Mononuclear cell (primary cell): ENCODE measurements around the gene CPA5. TPM values are rescaled to one million over a fixed set of nuclear protein-coding genes. Genes with fewer than 3 reads are reported as not detected.

ENCODE experiments used
- H3K27me3 ChIP-seq: 2 replicates; pipeline ENCODE4 v1.6.0; 2011; ENCODE audit warnings: low read length, control low read depth; ENCODE audit not compliant: insufficient read depth
- H3K4me1 ChIP-seq: 2 replicates; pipeline ENCODE4 v1.5.1; 2011; ENCODE audit warnings: mild to moderate bottlenecking, low read length, control low read depth; ENCODE audit not compliant: insufficient read depth
- H3K4me3 ChIP-seq: 2 replicates; pipeline ENCODE4 v1.5.1; 2011; ENCODE audit warnings: mild to moderate bottlenecking, low read length, moderate library complexity
- H3K9me3 ChIP-seq: 2 replicates; pipeline ENCODE4 v1.5.1; 2011; ENCODE audit warnings: low read depth, mild to moderate bottlenecking, control low read depth, low read length
- total RNA-seq: library from RNA; depleted of rRNA; stranded (reverse); fragments of >200 nt; gene quantifications from one replicate; pipeline ENCODE4 v1.2.3, GENCODE V29; 2012

CPA5 gene
- total RNA-seq, 1 donor = not detected

DNA sequence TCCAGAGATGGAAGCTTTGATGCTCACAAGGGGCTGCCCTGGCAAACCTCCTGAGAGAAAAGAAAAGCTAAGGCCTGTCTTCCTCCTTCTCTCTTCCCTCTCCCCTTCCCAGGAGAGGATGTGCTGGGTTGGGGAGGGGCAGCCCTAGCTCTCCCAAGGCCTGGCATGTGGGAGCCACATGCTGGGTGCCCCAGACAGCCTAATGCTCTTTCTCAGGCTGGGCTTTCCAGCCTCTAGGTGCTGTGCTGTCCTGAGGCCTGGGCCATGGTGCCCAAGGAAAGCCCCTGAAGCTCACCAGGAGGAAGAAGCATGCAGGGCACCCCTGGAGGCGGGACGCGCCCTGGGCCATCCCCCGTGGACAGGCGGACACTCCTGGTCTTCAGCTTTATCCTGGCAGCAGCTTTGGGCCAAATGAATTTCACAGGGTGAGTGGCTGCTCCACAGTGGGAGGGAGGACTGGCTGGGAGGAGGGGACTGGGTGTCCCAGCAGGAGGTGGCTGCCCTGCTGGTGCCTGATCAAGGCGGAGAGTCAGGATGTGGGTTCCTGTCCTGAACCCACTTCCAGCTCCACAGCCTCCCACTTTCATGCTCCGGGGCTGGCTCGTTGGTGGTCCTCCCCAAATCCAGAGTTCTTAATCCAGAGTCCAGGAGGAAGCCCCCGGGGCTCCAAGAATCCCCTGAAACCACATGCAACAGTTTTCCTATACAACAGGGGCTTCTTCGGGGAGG, 1.7 kb downstream of the CPA5 start:
- Histone ChIP-seq H3K27me3 (no peaks in the 10 kb centered on the region), H3K4me1 (no peaks in the 10 kb centered on the region), H3K9me3 (no peaks in the 10 kb centered on the region), H3K4me3 (no peak overlapping the region)

- no peak overlapping the region for H3K4me3 ChIP-seq
- H3K9me3 ChIP-seq = no peaks in the 10 kb centered on the region
- no peaks in the 10 kb centered on the region for H3K4me1 ChIP-seq
- no peaks in the 10 kb centered on the region for H3K27me3 ChIP-seq
Observed at GRCh38 chr7:130346941-130347340, 2.3 kb downstream of the CPA5 start.

DNA sequence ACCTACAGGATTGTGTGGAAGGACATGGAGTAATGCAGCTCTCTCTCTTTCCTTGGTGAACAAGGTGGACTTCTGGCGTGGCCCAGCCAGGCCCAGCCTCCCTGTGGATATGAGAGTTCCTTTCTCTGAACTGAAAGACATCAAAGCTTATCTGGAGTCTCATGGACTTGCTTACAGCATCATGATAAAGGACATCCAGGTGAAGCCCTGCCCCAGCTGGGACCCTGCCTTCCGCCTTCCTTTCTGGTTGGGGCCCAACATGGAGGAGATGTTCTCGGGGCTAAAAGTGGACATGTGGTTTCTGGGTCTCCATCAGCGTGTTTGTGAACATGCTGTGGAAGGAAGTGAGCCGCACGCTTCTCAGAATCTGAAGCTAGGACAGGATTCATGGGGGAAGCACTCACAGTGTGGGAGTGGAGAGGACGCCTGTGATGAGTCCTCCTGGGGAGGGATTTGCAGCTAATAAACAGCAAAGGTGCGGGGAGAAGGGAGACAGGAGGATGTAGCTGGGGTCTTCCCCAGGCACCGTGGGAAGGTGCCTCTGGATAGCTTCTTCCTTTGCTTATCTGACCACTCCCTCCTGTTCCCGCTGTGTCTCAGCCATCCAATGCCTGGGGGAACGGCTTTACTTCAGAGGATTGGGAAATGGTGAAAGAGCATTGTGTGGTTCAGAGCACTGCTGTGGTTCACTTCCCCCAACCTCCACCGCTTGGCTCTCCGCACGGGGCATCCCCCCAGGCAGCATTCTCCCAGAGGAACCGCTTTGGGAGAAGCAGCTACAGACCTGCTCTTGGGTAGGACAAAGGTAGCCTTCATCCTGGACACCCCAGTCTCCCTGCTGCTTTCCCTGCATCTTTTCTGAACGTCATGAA, 5.5 kb downstream of the CPA5 start:
- Histone ChIP-seq H3K4me1 (no peaks in the 10 kb centered on the region), H3K9me3 (no peaks in the 10 kb centered on the region)

GRCh38 chr7:130350945-130351790, 6.6 kb downstream of the CPA5 start:
- H3K9me3 ChIP-seq = no peaks in the 10 kb centered on the region
- no peak overlapping the region for H3K4me3 ChIP-seq
- H3K4me1 ChIP-seq = no peaks in the 10 kb centered on the region
- no peaks in the 10 kb centered on the region for H3K27me3 ChIP-seq

More for the DNA sequence above, 5.5 kb downstream of the CPA5 start:
- Histone ChIP-seq H3K4me3 (no peak overlapping the region), H3K27me3 (no peaks in the 10 kb centered on the region)

GRCh38 chr7:130351791-130352090, 7.1 kb downstream of the CPA5 start:
- H3K4me3 ChIP-seq = no peak overlapping the region
- no peaks in the 10 kb centered on the region for H3K4me1 ChIP-seq
- H3K27me3 ChIP-seq = no peaks in the 10 kb centered on the region
- H3K9me3 ChIP-seq = no peaks in the 10 kb centered on the region

- no peaks in the 10 kb centered on the region for H3K4me1 ChIP-seq
- no peaks in the 10 kb centered on the region for H3K9me3 ChIP-seq
- no peaks in the 10 kb centered on the region for H3K27me3 ChIP-seq
- no peak overlapping the region for H3K4me3 ChIP-seq
Observed at GRCh38 chr7:130352194-130353074, 7.8 kb downstream of the CPA5 start.

- no peak overlapping the region for H3K4me3 ChIP-seq
- no peaks in the 10 kb centered on the region for H3K27me3 ChIP-seq
- no peaks in the 10 kb centered on the region for H3K4me1 ChIP-seq
- no peaks in the 10 kb centered on the region for H3K9me3 ChIP-seq
Observed at GRCh38 chr7:130353196-130353595, 8.6 kb downstream of the CPA5 start.

- Histone ChIP-seq H3K27me3 (no peaks in the 10 kb centered on the region), H3K9me3 (no peaks in the 10 kb centered on the region), H3K4me3 (no peak overlapping the region), H3K4me1 (no peaks in the 10 kb centered on the region)
Observed at GRCh38 chr7:130356121-130356875, 11.7 kb downstream of the CPA5 start.

DNA sequence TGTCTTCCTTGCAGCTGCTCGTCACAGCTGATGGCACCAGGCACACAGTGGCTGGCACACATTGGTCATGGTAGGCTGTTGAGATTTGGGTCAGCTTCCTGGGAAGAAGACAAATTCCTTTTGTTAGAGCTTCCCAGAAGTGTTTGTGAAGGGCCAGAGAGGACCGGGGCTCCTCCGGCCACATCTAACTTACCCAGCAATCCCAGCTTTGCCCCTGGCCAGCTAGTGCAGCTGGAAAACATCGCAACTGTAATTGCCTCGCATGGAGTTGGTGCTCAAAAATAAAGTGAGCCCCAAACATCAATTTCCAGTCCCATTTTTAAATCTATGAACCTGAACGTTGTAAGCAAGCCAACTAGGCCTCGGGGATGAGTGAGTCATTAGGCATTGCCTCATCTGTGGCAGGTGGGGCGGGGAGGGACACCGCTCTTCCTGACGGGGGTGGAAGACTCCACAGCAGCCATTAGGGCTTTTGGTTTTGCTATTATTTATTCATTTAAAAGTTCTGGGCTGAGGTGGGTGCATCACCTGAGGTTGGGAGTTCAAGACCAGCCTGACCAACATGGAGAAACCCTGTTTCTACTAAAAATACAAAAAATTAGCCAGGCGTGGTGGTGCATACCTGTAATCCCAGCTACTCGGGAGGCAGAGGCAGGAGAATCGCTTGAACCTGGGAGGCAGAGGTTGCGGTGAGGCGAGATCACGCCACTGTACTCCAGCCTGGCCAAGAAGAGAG, 12.4 kb downstream of the CPA5 start:
- H3K4me3 ChIP-seq = no peak overlapping the region

GRCh38 chr7:130358471-130358870, 13.9 kb downstream of the CPA5 start:
- Histone ChIP-seq H3K9me3 (no peaks in the 10 kb centered on the region), H3K4me3 (no peak overlapping the region), H3K27me3 (no peaks in the 10 kb centered on the region), H3K4me1 (no peaks in the 10 kb centered on the region)

More for the DNA sequence above, 12.4 kb downstream of the CPA5 start:
- Histone ChIP-seq H3K9me3 (no peaks in the 10 kb centered on the region), H3K4me1 (no peaks in the 10 kb centered on the region), H3K27me3 (no peaks in the 10 kb centered on the region)

DNA sequence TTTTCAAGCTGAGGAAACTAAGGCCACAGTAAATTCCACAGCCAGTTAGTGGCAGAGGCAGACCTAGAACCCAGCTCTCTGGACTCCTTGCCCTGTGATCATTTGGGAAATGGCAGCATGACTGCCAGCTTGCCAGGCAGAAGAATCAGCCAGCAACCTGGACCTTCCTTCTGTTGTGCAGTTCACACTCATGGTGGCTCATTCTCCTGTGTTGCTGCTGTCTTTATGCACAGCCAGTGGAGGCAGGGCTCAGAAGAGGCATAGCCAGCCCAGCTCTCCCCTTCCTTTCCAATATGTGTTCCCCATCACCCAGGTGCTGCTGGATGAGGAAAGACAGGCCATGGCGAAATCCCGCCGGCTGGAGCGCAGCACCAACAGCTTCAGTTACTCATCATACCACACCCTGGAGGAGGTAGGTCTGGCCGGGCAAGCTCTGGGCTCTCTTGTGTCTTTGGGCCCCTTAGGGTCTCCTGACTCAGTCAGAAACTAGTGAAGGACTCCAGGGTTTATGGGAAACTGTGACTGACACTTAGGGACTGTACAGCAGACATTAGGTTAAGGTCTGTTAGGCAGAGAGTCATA, 14.8 kb downstream of the CPA5 start:
- no peak overlapping the region for H3K4me3 ChIP-seq
- no peaks in the 10 kb centered on the region for H3K27me3 ChIP-seq
- no peaks in the 10 kb centered on the region for H3K4me1 ChIP-seq
- no peaks in the 10 kb centered on the region for H3K9me3 ChIP-seq

DNA sequence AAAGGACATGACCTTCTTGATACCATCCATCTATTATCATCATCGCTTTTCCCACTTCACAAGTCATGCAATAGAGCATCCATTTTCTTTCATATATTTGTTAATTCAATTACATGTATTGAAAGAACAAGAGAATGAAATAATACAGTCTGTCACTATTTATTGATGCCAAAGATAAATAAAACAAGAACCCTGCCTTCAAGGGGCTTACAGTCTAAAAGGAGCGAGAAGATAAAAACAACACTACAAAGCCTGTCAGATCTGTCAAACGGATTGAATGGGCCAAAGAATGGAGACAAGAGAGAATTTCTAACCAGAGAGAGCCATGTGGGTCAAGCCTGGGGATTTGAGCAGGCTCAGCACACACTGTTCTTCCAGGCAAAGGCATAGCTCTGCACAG, 15.9 kb downstream of the CPA5 start:
- H3K4me1 ChIP-seq = no peaks in the 10 kb centered on the region
- H3K27me3 ChIP-seq = no peaks in the 10 kb centered on the region
- H3K4me3 ChIP-seq = no peak overlapping the region
- H3K9me3 ChIP-seq = no peaks in the 10 kb centered on the region

- peaks cover 2% of the 10 kb centered on the region for H3K4me1 ChIP-seq
Observed at GRCh38 chr7:130361681-130362080, 17.1 kb downstream of the CPA5 start.

More at GRCh38 chr7:130361681-130362080, 17.1 kb downstream of the CPA5 start:
- Histone ChIP-seq H3K4me3 (no peak overlapping the region), H3K27me3 (no peaks in the 10 kb centered on the region), H3K9me3 (no peaks in the 10 kb centered on the region)
